ENCODE results near the gene SSR4.
"Not testable (repeated sequence)": the region's sequence is repeated elsewhere in the genome, so short reads cannot be mapped to it uniquely, and the experiment has no call there.

The SSR4 gene

GRCh38 chrX:153806999-153807575 is 12.6 kb downstream of the SSR4 start:
- DNase-seq = no peak

GRCh38 chrX:153807976-153808375 is 13.5 kb downstream of the SSR4 start:
- no peak for DNase-seq

- DNase-seq = no peak
Observed at GRCh38 chrX:153812220-153812619, 17.8 kb downstream of the SSR4 start.

GRCh38 chrX:153813161-153813560 is 18.7 kb downstream of the SSR4 start:
- no peak for DNase-seq

- DNase-seq = no peak
Observed at GRCh38 chrX:153814591-153815315, 20.3 kb downstream of the SSR4 start.

- DNase-seq = peak; percentile 30
Observed at GRCh38 chrX:153816831-153817690, 22.6 kb downstream of the SSR4 start.

GRCh38 chrX:153818064-153818463 is 23.6 kb downstream of the SSR4 start:
- DNase-seq = not testable (repeated sequence)

- peak; percentile 36 for DNase-seq
Observed at GRCh38 chrX:153818571-153819383, 24.3 kb downstream of the SSR4 start.

GRCh38 chrX:153819384-153820040 is 25.0 kb downstream of the SSR4 start:
- no peak for DNase-seq

GRCh38 chrX:153820601-153821000 is 26.1 kb downstream of the SSR4 start:
- no peak for DNase-seq

- no peak for DNase-seq
Observed at GRCh38 chrX:153821066-153821465, 26.6 kb downstream of the SSR4 start.

- no peak for DNase-seq
Observed at GRCh38 chrX:153824348-153824747, 29.9 kb downstream of the SSR4 start.

- no peak for DNase-seq
Observed at GRCh38 chrX:153825042-153825441, 30.6 kb downstream of the SSR4 start.

GRCh38 chrX:153827016-153827415 is 32.5 kb downstream of the SSR4 start:
- no peak for DNase-seq

GRCh38 chrX:153827903-153828302 is 33.4 kb downstream of the SSR4 start:
- DNase-seq = no peak

GRCh38 chrX:153828308-153828707 is 33.8 kb downstream of the SSR4 start:
- DNase-seq = no peak

GRCh38 chrX:153828723-153829548 is 34.5 kb downstream of the SSR4 start:
- no peak for DNase-seq

- no peak for DNase-seq
Observed at GRCh38 chrX:153829549-153829798, 35.0 kb downstream of the SSR4 start.

- DNase-seq = no peak
Observed at GRCh38 chrX:153829799-153830639, 35.6 kb downstream of the SSR4 start, which contains the start of gene PDZD4. PDZD4 (minus strand) TSS chrX:153830544; CDS start chrX:153830298, 246 bp downstream.

- no peak for DNase-seq
Observed at GRCh38 chrX:153830640-153831428, 36.4 kb downstream of the SSR4 start.

All from CD4-positive, alpha-beta T cell treated with Interferon gamma for 1 hour (primary cell).